ENCODE results near the gene SHQ1.

Gene SHQ1

DNA sequence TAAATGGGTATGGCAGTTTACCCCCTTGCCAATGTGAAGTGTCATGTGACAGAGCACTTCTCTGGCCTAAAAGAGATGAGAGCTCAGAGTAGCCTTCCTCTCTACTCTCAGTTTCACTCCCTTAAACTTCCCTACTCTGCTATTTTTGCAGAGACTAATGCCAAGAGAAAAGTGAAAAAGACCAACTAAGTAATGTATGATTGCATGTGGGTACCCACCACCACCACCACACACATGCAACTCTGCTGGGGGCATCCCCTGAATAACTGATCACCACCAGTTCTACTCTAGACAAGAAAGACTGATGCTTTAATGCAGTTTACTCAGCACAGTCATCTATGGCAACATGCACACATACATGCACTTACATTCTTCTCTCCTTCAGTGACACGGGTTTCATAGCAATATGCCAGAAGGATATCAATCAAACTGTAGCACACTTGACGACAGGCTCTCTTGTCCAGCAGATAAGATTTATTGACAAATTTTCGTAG lies 31.3 kb downstream of the SHQ1 start:
- Histone ChIP-seq H3K4me1 (ENCODE audit: insufficient read depth, low read length, poor library complexity, severe bottlenecking) (peaks cover 20% of the 10 kb centered on the region), H3K9me3 (ENCODE audit: insufficient read depth, low read depth, low read length) (no peaks in the 10 kb centered on the region), H3K79me2 (ENCODE audit: insufficient read depth, low read length) (0 out of 2 replicates have a peak, but pooled peaks cover 9% of the 10 kb centered on the region), H4K20me1 (ENCODE audit: insufficient read depth, low read length, poor library complexity, severe bottlenecking) (peaks cover 5% of the 10 kb centered on the region), H3K4me3 (ENCODE audit: low read length, poor library complexity, severe bottlenecking) (no peak overlapping the region), H3K36me3 (ENCODE audit: insufficient read depth, low read length) (peaks cover 43% of the 10 kb centered on the region; the same call in 1 of the 2 replicates), H3F3A (ENCODE audit: low read depth) (0 out of 2 replicates have a peak, but pooled peaks cover 4% of the 10 kb centered on the region), H3K9me2 (replicated peaks; ENCODE audit: low read depth, low read length) (no peaks in the 10 kb centered on the region), H2AFZ (ENCODE audit: low read length) (no peak overlapping the region), H3K4me2 (ENCODE audit: low read depth, low read length, poor library complexity, severe bottlenecking) (no peak overlapping the region), H3K9ac (ENCODE audit: low read depth, low read length, poor library complexity, severe bottlenecking) (no peak overlapping the region), H3K27me3 (ENCODE audit: insufficient read depth, low read length, poor library complexity, severe bottlenecking) (no peaks in the 10 kb centered on the region)
- TF ChIP-seq, protein P1, sequence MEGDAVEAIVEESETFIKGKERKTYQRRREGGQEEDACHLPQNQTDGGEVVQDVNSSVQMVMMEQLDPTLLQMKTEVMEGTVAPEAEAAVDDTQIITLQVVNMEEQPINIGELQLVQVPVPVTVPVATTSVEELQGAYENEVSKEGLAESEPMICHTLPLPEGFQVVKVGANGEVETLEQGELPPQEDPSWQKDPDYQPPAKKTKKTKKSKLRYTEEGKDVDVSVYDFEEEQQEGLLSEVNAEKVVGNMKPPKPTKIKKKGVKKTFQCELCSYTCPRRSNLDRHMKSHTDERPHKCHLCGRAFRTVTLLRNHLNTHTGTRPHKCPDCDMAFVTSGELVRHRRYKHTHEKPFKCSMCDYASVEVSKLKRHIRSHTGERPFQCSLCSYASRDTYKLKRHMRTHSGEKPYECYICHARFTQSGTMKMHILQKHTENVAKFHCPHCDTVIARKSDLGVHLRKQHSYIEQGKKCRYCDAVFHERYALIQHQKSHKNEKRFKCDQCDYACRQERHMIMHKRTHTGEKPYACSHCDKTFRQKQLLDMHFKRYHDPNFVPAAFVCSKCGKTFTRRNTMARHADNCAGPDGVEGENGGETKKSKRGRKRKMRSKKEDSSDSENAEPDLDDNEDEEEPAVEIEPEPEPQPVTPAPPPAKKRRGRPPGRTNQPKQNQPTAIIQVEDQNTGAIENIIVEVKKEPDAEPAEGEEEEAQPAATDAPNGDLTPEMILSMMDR (conservative IDR thresholded peaks at IDR 0.05; ENCODE audit: low read length) = no peak
- TF ChIP-seq EZH2phosphoT487 (IDR thresholded peaks at IDR 0.05; ENCODE audit: borderline replicate concordance) = no peak

DNA sequence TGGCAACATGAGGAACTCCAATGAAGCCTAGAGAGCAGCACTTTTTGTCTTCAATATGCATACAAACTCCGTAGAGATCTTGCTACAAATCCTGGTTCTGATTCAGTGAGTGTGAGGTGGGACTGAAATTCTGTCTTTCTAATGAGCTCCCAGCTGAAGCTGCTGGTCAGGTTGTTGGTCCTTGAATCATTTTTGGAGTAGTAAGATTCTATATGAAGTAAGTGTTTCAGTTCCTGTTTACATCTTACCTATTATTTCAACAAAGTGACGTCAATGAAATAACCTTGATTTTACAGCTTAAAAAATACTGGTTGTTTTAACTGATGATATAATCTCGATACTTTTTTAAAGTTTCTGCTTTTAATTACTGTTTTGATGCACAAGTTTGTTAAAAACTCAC lies 33.9 kb downstream of the SHQ1 start:
- TF ChIP-seq, protein P1 (conservative IDR thresholded peaks at IDR 0.05; ENCODE audit: low read length) = no peak
- TF ChIP-seq EZH2phosphoT487 (IDR thresholded peaks at IDR 0.05; ENCODE audit: borderline replicate concordance) = no peak

DNA sequence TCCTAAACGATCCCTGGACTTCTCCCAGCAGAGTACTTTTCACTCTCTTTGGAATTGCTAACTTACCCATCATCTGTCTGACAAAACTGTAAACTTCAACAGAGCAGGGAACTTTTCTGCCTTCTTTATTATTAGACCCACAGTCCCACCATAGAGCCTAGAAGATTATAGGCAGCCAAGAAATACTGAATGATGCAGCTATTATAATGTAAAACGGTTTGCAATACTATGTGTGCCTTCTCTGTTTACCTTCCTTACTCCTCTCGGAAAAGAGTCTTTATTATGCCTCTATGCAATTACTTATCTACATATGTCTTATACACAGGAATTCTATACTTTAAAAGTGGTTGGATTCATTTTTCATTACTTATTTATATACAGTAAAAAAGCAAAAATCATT lies 36.0 kb downstream of the SHQ1 start:
- Histone ChIP-seq H3K9me3 (ENCODE audit: insufficient read depth, low read depth, low read length) (no peaks in the 10 kb centered on the region), H3K4me1 (ENCODE audit: insufficient read depth, low read length, poor library complexity, severe bottlenecking) (peaks cover 6% of the 10 kb centered on the region), H3F3A (ENCODE audit: low read depth) (no peaks in the 10 kb centered on the region), H2AFZ (ENCODE audit: low read length) (no peak overlapping the region), H3K9me2 (replicated peaks; ENCODE audit: low read depth, low read length) (no peaks in the 10 kb centered on the region), H3K4me2 (ENCODE audit: low read depth, low read length, poor library complexity, severe bottlenecking) (no peak overlapping the region), H3K4me3 (ENCODE audit: low read length, poor library complexity, severe bottlenecking) (no peak overlapping the region), H3K79me2 (ENCODE audit: insufficient read depth, low read length) (no peaks in the 10 kb centered on the region), H3K27me3 (ENCODE audit: insufficient read depth, low read length, poor library complexity, severe bottlenecking) (no peaks in the 10 kb centered on the region), H3K36me3 (ENCODE audit: insufficient read depth, low read length) (peaks cover 54% of the 10 kb centered on the region; the same call in 1 of the 2 replicates), H3K9ac (ENCODE audit: low read depth, low read length, poor library complexity, severe bottlenecking) (no peak overlapping the region), H4K20me1 (ENCODE audit: insufficient read depth, low read length, poor library complexity, severe bottlenecking) (no peaks in the 10 kb centered on the region)
- TF ChIP-seq, protein P1 (conservative IDR thresholded peaks at IDR 0.05; ENCODE audit: low read length) = no peak
- TF ChIP-seq EZH2phosphoT487 (IDR thresholded peaks at IDR 0.05; ENCODE audit: borderline replicate concordance) = no peak

More for the DNA sequence above, 33.9 kb downstream of the SHQ1 start:
- Histone ChIP-seq H3K4me1 (ENCODE audit: insufficient read depth, low read length, poor library complexity, severe bottlenecking) (peaks cover 6% of the 10 kb centered on the region), H4K20me1 (ENCODE audit: insufficient read depth, low read length, poor library complexity, severe bottlenecking) (peaks cover 2% of the 10 kb centered on the region), H3K9me2 (replicated peaks; ENCODE audit: low read depth, low read length) (no peaks in the 10 kb centered on the region), H3K9ac (ENCODE audit: low read depth, low read length, poor library complexity, severe bottlenecking) (no peak overlapping the region), H2AFZ (ENCODE audit: low read length) (no peak overlapping the region), H3K4me2 (ENCODE audit: low read depth, low read length, poor library complexity, severe bottlenecking) (no peak overlapping the region), H3K27me3 (ENCODE audit: insufficient read depth, low read length, poor library complexity, severe bottlenecking) (no peaks in the 10 kb centered on the region), H3K4me3 (ENCODE audit: low read length, poor library complexity, severe bottlenecking) (no peak overlapping the region), H3K9me3 (ENCODE audit: insufficient read depth, low read depth, low read length) (no peaks in the 10 kb centered on the region), H3F3A (ENCODE audit: low read depth) (no peaks in the 10 kb centered on the region), H3K79me2 (ENCODE audit: insufficient read depth, low read length) (no peaks in the 10 kb centered on the region), H3K36me3 (ENCODE audit: insufficient read depth, low read length) (peaks cover 53% of the 10 kb centered on the region; the same call in 1 of the 2 replicates)

All from Loucy (cell line).